ENCODE results near the gene HMGXB4. TPM values are rescaled to one million over a fixed set of nuclear protein-coding genes. Genes with fewer than 3 reads are reported as not detected.

Gene HMGXB4
- total and polyA plus RNA-seq, 2 donors (not counting 1 experiment from before 2014, with no cell fraction given): 5.9 to 25.2 TPM

DNA sequence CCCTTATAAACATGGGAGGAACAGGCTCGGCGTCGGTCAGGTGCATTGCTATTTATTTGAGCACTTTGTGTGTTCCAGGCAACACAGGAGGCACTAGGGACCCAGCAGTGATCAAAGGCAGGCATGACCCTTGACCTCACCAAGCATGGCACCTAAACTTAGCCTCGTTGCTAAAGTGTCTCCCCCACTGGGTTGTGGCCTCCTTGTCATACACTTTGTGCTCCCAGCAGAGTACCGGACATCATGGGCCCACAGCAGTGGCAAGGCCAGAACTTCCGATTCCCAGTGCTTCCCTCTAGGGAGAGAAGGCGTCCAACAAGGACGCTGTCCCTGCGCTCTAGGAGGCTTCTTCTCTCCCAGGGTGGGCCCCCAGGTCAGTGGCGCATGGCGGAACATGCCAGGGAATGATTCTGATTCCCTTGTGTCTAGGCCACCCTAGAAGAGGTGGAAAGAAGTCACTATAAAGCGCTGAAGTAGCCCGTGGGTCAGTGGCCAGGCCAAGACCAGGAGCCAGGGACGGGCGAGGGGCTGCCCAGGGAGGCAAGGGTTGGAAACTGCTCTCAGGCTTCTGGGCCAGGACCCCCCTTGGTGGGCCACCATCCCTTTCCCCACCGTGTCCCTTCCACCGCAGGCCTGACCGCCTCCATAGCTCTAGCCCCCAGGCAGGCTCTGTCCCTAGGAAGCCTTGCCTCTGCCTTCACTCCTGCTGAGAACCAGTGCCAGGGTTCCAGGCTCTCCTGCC is 62.1 kb downstream of the HMGXB4 start:
- no peak for ATAC-seq (ENCODE audit: low read depth)
- no peak overlapping the region for H2AFZ ChIP-seq (ENCODE audit: insufficient read depth, low read depth, low read length, poor library complexity, severe bottlenecking)
- Mint-ChIP-seq H3K27ac (no peak overlapping the region), H3K9me3 (ENCODE audit: insufficient read depth) (no peaks in the 10 kb centered on the region), H3K27me3 (no peaks in the 10 kb centered on the region), H3K4me1 (peaks cover 7% of the 10 kb centered on the region), H3K4me3 (no peak overlapping the region)
- H3K27ac ChIP-seq (ENCODE audit: low read length in 2 of 2): no peak overlapping the region
- no peak overlapping the region for H3K9ac ChIP-seq (ENCODE audit: low read length)
- no peaks in the 10 kb centered on the region for H4K20me1 ChIP-seq (ENCODE audit: control insufficient read depth, insufficient read depth, low read length, poor library complexity, severe bottlenecking)
- H3K4me1 ChIP-seq (ENCODE audit: control insufficient read depth in 2 of 2, insufficient read depth in 2 of 2, low read length in 2 of 2): peaks cover 3 to 5% of the 10 kb centered on the region in 2 donors
- no peak for TF ChIP-seq EZH2 (IDR thresholded peaks at IDR 0.05; ENCODE audit: borderline replicate concordance, insufficient read depth, low read depth, low read length, poor library complexity, severe bottlenecking)
- TF ChIP-seq CTCF (IDR thresholded peaks at IDR 0.05): no peak
- peaks cover 0 to 56% of the 10 kb centered on the region in 2 experiments for H3K36me3 ChIP-seq (replicated peaks in 1 of 2; ENCODE audit: control extremely low read depth in 1 of 2, control insufficient read depth in 1 of 2, extremely low read depth in 1 of 2, insufficient read depth in 2 of 2, low read length in 1 of 2)
- H3K79me2 ChIP-seq (ENCODE audit: control insufficient read depth, insufficient read depth, low read length): no peaks in the 10 kb centered on the region
- H3K9me3 ChIP-seq (ENCODE audit: control extremely low read depth in 1 of 3, control insufficient read depth in 2 of 3, insufficient read depth in 1 of 3, low read length in 2 of 3): peaks cover 0 to 2% (median 0%) of the 10 kb centered on the region in 3 donors
- DNase-seq: no peak
- no peaks in the 10 kb centered on the region for H3K27me3 ChIP-seq (replicated peaks in 1 of 4; ENCODE audit: control extremely low read depth in 1 of 4, control insufficient read depth in 3 of 4, insufficient read depth in 4 of 4, low read length in 3 of 4)
- 96% methylated on average over 18 of the region's 18 CpGs for WGBS (ENCODE audit: insufficient coverage)
- no peak overlapping the region for H3K4me3 ChIP-seq (ENCODE audit: control extremely low read depth in 1 of 5, extremely low read depth in 1 of 5, insufficient read depth in 1 of 5, low read depth in 2 of 5, low read length in 4 of 5)
- CTCF ChIA-PET: no interaction called here
- POLR2A ChIA-PET: no interaction called here
- no peak overlapping the region for H3K4me2 ChIP-seq (replicated peaks; ENCODE audit: low read depth, low read length, poor library complexity, severe bottlenecking)
- intact Hi-C loops (cut with micrococcal nuclease): no loop called here

GRCh38 chr22:35322126-35322525 is 64.8 kb downstream of the HMGXB4 start:
- Mint-ChIP-seq H3K27ac (no peak overlapping the region), H3K4me1 (peaks cover 14% of the 10 kb centered on the region), H3K4me3 (no peak overlapping the region), H3K27me3 (no peaks in the 10 kb centered on the region), H3K9me3 (ENCODE audit: insufficient read depth) (no peaks in the 10 kb centered on the region)
- H3K79me2 ChIP-seq (ENCODE audit: control insufficient read depth, insufficient read depth, low read length): no peaks in the 10 kb centered on the region
- POLR2A ChIA-PET: no interaction called here
- TF ChIP-seq CTCF (IDR thresholded peaks at IDR 0.05) (no peak), EZH2 (IDR thresholded peaks at IDR 0.05; ENCODE audit: borderline replicate concordance, insufficient read depth, low read depth, low read length, poor library complexity, severe bottlenecking) (no peak)
- CTCF ChIA-PET: no interaction called here
- H3K36me3 ChIP-seq (replicated peaks in 1 of 2; ENCODE audit: control extremely low read depth in 1 of 2, control insufficient read depth in 1 of 2, extremely low read depth in 1 of 2, insufficient read depth in 2 of 2, low read length in 1 of 2): peaks cover 0 to 75% of the 10 kb centered on the region in 2 experiments
- H3K9me3 ChIP-seq (ENCODE audit: control extremely low read depth in 1 of 3, control insufficient read depth in 2 of 3, insufficient read depth in 1 of 3, low read length in 2 of 3): peaks cover 0 to 2% (median 0%) of the 10 kb centered on the region in 3 donors
- no peaks in the 10 kb centered on the region for H4K20me1 ChIP-seq (ENCODE audit: control insufficient read depth, insufficient read depth, low read length, poor library complexity, severe bottlenecking)
- H3K9ac ChIP-seq (ENCODE audit: low read length): no peak overlapping the region
- no peak overlapping the region for H2AFZ ChIP-seq (ENCODE audit: insufficient read depth, low read depth, low read length, poor library complexity, severe bottlenecking)
- DNase-seq: no peak
- H3K4me1 ChIP-seq (ENCODE audit: control insufficient read depth in 2 of 2, insufficient read depth in 2 of 2, low read length in 2 of 2): peaks cover 10 to 13% of the 10 kb centered on the region in 2 donors
- no peak overlapping the region for H3K27ac ChIP-seq (ENCODE audit: low read length in 2 of 2)
- no peak overlapping the region for H3K4me3 ChIP-seq (ENCODE audit: control extremely low read depth in 1 of 5, extremely low read depth in 1 of 5, insufficient read depth in 1 of 5, low read depth in 2 of 5, low read length in 4 of 5)
- intact Hi-C loops (cut with micrococcal nuclease): no loop called here
- 97% methylated on average over 7 of the region's 10 CpGs for WGBS (ENCODE audit: insufficient coverage)
- H3K27me3 ChIP-seq (replicated peaks in 1 of 4; ENCODE audit: control extremely low read depth in 1 of 4, control insufficient read depth in 3 of 4, insufficient read depth in 4 of 4, low read length in 3 of 4): no peaks in the 10 kb centered on the region
- no peak for ATAC-seq (ENCODE audit: low read depth)
- H3K4me2 ChIP-seq (replicated peaks; ENCODE audit: low read depth, low read length, poor library complexity, severe bottlenecking): no peak overlapping the region

Data from B cell (primary cell).